HEK293 (cell line): ENCODE results near the gene FAM200C.

Experiments
- GLI2 ChIP-seq: fragments of 450-650 bp; formaldehyde crosslinking; IDR thresholded peaks from 2 replicates; pipeline ENCODE4; 2017; ENCODE audit warnings: missing biosample characterization, missing genetic modification characterization, low read depth, borderline replicate concordance
- MZF1 ChIP-seq: fragments of 450-650 bp; formaldehyde crosslinking; IDR thresholded peaks from 2 replicates; pipeline ENCODE4 v1.5.1; 2017; ENCODE audit warnings: missing biosample characterization, missing genetic modification characterization, borderline replicate concordance
- ZNF16 ChIP-seq: fragments of 450-650 bp; formaldehyde crosslinking; IDR thresholded peaks from 2 replicates; pipeline ENCODE4 v1.5.1; 2016; ENCODE audit warnings: low read depth, missing biosample characterization, missing genetic modification characterization
- ZNF24 ChIP-seq: fragments of 450-650 bp; formaldehyde crosslinking; IDR thresholded peaks from 2 replicates; pipeline ENCODE4 v1.5.1; 2016; ENCODE audit warnings: missing biosample characterization, missing genetic modification characterization
- ZNF560 ChIP-seq: fragments of 450-650 bp; formaldehyde crosslinking; IDR thresholded peaks from 2 replicates; pipeline ENCODE4 v1.5.1; 2017; ENCODE audit warnings: missing biosample characterization, missing genetic modification characterization, borderline replicate concordance
- ZNF600 ChIP-seq: fragments of 450-650 bp; formaldehyde crosslinking; IDR thresholded peaks from 2 replicates; pipeline ENCODE4 v1.5.1; 2016; ENCODE audit warnings: missing biosample characterization, missing genetic modification characterization
- ZNF621 ChIP-seq: fragments of 450-650 bp; formaldehyde crosslinking; IDR thresholded peaks from 2 replicates; pipeline ENCODE4 v1.5.1; 2017; ENCODE audit warnings: missing biosample characterization, missing genetic modification characterization
- ZNF785 ChIP-seq: fragments of 450-650 bp; formaldehyde crosslinking; IDR thresholded peaks from 2 replicates; pipeline ENCODE4 v1.5.1; 2016; ENCODE audit warnings: missing biosample characterization, missing genetic modification characterization
- ZSCAN30 ChIP-seq: fragments of 450-650 bp; IDR thresholded peaks from 2 replicates; pipeline ENCODE4 v1.5.1; 2018; ENCODE audit warnings: missing biosample characterization, mild to moderate bottlenecking, missing genetic modification characterization, moderate library complexity
- TF ChIP-seq, protein P1 (sequence below): fragments of 450-650 bp; formaldehyde crosslinking; IDR thresholded peaks from 2 replicates; pipeline ENCODE4 v1.5.1; 2017; ENCODE audit warnings: missing biosample characterization, mild to moderate bottlenecking, missing genetic modification characterization, moderate library complexity
- TF ChIP-seq, protein P2 (sequence below): fragments of 450-650 bp; formaldehyde crosslinking; IDR thresholded peaks from 2 replicates; pipeline ENCODE4 v1.5.1; 2016; ENCODE audit warnings: missing biosample characterization, missing genetic modification characterization
- TF ChIP-seq, protein P3 (sequence below): fragments of 450-650 bp; formaldehyde crosslinking; IDR thresholded peaks from 2 replicates; pipeline ENCODE4 v1.5.1; 2016; ENCODE audit warnings: missing biosample characterization, missing genetic modification characterization, low read depth
- TF ChIP-seq, protein P4 (sequence below): sonication (generic); formaldehyde crosslinking; IDR thresholded peaks from 2 replicates; pipeline ENCODE4 v1.8.1; 2022; ENCODE audit warnings: mild to moderate bottlenecking, moderate library complexity, missing genetic modification reagents

DNA sequence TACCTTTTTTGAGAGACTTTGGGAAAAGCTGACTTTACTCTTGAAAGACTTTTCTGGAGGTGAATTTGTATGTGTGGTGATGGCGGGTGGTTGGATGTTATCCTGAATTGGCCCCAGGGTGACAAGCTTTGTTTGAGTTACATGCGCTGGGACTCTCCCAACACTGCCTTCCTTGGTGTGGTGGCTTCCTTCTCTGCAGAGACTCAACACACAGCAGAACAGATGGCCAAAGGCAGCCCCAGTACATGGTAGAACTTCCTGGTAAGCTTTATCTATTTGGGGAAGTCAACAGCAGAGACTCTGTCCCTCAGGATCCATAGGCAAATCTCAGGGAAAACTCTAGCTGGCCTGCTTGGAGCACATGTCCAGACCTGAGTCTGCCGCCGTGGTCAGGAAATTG lies 47.5 kb downstream of the FAM200C start:
- TF ChIP-seq MZF1 (tag by site-specific recombination) (no peak), ZNF785 (tag by site-specific recombination) (no peak), ZNF16 (tag by site-specific recombination) (no peak), ZNF560 (no peak), GLI2 (tag by site-specific recombination) (no peak), ZNF24 (tag by site-specific recombination) (no peak), ZNF621 (tag by site-specific recombination) (no peak), ZSCAN30 (tag by site-specific recombination) (no peak), ZNF600 (tag by site-specific recombination) (no peak)
- TF ChIP-seq, protein P1, sequence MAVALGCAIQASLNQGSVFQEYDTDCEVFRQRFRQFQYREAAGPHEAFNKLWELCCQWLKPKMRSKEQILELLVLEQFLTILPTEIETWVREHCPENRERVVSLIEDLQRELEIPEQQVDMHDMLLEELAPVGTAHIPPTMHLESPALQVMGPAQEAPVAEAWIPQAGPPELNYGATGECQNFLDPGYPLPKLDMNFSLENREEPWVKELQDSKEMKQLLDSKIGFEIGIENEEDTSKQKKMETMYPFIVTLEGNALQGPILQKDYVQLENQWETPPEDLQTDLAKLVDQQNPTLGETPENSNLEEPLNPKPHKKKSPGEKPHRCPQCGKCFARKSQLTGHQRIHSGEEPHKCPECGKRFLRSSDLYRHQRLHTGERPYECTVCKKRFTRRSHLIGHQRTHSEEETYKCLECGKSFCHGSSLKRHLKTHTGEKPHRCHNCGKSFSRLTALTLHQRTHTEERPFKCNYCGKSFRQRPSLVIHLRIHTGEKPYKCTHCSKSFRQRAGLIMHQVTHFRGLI, result no peak
- TF ChIP-seq, protein P2, sequence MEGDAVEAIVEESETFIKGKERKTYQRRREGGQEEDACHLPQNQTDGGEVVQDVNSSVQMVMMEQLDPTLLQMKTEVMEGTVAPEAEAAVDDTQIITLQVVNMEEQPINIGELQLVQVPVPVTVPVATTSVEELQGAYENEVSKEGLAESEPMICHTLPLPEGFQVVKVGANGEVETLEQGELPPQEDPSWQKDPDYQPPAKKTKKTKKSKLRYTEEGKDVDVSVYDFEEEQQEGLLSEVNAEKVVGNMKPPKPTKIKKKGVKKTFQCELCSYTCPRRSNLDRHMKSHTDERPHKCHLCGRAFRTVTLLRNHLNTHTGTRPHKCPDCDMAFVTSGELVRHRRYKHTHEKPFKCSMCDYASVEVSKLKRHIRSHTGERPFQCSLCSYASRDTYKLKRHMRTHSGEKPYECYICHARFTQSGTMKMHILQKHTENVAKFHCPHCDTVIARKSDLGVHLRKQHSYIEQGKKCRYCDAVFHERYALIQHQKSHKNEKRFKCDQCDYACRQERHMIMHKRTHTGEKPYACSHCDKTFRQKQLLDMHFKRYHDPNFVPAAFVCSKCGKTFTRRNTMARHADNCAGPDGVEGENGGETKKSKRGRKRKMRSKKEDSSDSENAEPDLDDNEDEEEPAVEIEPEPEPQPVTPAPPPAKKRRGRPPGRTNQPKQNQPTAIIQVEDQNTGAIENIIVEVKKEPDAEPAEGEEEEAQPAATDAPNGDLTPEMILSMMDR (tag by site-specific recombination), result no peak
- TF ChIP-seq, protein P3, sequence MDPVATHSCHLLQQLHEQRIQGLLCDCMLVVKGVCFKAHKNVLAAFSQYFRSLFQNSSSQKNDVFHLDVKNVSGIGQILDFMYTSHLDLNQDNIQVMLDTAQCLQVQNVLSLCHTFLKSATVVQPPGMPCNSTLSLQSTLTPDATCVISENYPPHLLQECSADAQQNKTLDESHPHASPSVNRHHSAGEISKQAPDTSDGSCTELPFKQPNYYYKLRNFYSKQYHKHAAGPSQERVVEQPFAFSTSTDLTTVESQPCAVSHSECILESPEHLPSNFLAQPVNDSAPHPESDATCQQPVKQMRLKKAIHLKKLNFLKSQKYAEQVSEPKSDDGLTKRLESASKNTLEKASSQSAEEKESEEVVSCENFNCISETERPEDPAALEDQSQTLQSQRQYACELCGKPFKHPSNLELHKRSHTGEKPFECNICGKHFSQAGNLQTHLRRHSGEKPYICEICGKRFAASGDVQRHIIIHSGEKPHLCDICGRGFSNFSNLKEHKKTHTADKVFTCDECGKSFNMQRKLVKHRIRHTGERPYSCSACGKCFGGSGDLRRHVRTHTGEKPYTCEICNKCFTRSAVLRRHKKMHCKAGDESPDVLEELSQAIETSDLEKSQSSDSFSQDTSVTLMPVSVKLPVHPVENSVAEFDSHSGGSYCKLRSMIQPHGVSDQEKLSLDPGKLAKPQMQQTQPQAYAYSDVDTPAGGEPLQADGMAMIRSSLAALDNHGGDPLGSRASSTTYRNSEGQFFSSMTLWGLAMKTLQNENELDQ (tag by site-specific recombination), result no peak
- TF ChIP-seq, protein P4, sequence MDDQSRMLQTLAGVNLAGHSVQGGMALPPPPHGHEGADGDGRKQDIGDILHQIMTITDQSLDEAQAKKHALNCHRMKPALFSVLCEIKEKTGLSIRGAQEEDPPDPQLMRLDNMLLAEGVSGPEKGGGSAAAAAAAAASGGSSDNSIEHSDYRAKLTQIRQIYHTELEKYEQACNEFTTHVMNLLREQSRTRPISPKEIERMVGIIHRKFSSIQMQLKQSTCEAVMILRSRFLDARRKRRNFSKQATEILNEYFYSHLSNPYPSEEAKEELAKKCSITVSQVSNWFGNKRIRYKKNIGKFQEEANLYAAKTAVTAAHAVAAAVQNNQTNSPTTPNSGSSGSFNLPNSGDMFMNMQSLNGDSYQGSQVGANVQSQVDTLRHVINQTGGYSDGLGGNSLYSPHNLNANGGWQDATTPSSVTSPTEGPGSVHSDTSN (CRISPR knock-in tag), result no peak
